SK-N-SH (cell line): ENCODE results near the gene FFAR3.

Source experiments
- FOSL2 ChIP-seq: IDR thresholded peaks from 2 replicates; pipeline ENCODE4 v1.4.0; 2012; ENCODE audit warnings: low read depth, mild to moderate bottlenecking, moderate library complexity, borderline replicate concordance
- SIN3A ChIP-seq: IDR thresholded peaks from 2 replicates; pipeline ENCODE4 v1.6.1; 2012; ENCODE audit warnings: low read depth, mild to moderate bottlenecking, low read length, moderate library complexity, borderline replicate concordance

- TF ChIP-seq SIN3A, result no peak
- no peak for TF ChIP-seq FOSL2
These were observed 3.4 kb upstream of the FFAR3 start for GRCh38 chr19:35354898-35355297.
